HG03045 (cell line): Measurements from ENCODE around the gene TRIP4.
A peak's percentile ranks its signal among the peaks of the same experiment; 100 is the strongest.
"Not testable (repeated sequence)": the region's sequence is repeated elsewhere in the genome, so short reads cannot be mapped to it uniquely, and the experiment has no call there.

Experiments
- ATAC-seq: cut with Tn5 transposase; IDR thresholded peaks from one replicate; pipeline ENCODE4 v1.9.1; 2021; ENCODE audit warnings: mild to moderate bottlenecking, moderate library complexity; ENCODE audit not compliant: unreplicated experiment

The TRIP4 gene

DNA sequence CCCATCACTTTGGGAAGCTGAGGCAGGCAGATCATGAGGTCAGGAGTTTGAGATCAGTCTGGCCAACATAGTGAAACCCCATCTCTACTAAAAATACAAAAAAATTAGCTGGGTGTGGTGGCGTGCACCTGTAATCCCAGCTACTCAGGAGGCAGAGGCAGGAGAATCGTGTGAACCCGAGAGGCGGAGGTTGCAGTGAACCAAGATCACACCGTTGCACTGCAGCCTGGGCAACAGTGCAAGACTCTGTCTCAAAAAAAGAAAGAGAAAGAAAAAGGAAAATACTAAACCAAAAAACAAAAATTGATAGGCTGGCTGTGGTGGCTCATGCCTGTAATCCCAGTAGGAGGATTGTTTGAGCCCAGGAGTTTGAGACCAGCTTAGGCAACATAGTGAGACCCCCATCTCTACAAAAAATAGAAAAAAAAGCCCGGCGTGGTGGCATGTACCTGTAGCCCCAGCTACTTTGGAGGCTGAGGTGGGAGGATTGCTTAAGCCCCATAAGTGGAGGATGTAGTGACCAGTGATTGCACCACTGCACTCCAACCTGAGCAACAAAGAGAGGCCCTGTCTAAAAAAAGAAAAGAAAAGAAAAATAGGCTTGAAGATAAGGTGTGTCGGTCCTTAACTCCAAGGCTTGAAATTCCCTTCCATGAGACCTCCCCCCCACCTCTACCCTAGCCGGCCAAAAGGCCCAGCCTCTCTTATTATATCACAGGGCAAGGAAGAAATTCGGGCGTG, 7.3 kb upstream of the TRIP4 start:
- ATAC-seq = not testable (repeated sequence)

DNA sequence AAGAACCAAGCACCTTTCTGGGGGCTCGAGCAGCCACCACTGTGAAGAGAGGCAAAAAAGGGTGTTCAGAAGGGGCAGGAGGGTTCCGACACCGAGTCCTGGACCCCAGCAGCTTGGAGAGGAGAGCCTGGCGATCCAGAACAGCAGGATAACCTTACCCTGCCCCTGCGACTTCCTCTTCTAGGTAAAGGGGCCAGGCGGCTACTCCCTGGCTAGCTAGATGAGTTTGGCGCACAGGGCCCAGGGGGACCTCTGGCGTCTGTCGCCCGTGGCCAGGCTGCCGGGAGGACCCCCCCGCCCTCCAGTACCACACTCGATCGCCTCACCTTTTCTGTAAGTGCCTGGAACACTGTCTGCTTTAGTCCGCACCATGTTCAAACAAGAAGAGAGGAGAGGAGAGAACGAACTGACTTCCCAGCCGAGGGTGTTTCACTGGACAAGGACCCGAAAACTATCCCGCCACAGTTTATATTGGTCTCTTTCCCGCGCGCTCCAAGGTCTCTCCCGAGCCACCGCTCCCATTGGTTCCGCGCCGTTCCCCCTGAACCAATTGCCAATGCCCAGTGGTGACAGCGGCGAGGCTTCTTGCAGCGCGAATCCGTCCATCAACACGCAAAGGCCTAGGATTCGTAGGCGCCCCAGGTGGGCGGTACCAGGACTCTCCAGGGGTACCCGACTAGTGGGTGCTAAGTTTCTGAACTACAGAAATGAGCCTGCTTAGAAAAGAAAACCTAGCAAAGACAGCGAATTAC, 6.5 kb upstream of the TRIP4 start, which contains the start of gene PCLAF:
PCLAF (minus strand) TSS at position 442 of the 752 bp plus-strand sequence; CDS start at position 372, 70 bp downstream.
- ATAC-seq = peak; percentile 96

DNA sequence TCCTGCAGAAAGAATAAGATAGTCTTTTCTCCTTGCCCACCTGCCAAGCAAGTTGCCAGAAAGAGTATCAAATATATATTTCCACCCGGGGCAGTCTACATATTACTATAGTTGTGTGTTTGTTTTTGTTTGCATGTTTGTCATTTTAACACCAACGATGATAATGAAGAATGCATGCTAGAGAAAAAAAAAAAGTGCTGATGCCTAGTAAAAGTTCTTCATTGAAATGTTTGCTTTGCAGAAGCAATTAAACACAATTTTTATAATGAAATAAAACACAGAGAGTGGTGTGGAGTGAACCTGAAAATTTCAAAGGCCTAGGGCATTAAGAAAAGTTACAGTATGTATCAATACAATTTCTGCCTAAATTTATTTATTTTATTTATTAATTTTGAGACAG, 3.9 kb upstream of the TRIP4 start:
- no peak for ATAC-seq

DNA sequence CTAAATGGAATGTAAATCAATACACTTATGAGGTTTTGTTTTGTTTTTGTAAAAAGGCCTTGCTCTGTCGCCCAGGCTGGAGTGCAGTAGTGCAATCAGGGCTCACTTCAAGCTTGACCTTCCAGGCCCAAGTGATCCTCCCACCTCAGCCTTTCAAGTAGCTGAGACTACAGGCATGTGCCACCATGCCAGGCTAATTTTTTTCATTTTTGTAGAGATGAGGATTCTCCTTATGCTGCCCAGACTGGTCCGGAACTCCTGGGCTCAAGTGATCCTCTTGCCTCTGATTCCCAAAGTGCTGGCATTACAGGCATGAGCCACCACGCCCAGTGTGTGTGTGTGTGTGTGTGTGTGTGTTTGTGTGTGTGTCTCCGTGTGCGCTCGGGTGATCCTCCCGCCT, 1.3 kb upstream of the TRIP4 start:
- ATAC-seq = no peak

DNA sequence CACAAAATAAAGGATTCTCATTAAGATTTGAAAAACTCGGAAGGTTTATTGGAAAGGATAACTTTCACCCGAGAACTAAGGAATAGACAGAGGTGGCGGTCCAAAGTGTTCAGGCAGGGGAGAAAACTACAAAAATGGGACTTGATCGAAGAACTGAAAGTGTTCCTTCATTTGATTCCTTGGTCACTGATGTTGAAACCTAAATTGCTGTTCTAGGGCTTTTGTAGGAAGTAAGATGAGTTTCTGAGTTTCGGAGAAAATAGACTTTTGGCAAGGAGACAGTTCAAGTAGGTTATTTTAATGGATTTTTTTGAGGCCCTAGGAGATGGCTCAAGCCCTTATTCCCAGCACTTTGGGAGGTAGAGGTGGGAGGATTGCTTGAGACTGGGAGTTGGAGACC, 1.4 kb downstream of the TRIP4 start:
- ATAC-seq = no peak

DNA sequence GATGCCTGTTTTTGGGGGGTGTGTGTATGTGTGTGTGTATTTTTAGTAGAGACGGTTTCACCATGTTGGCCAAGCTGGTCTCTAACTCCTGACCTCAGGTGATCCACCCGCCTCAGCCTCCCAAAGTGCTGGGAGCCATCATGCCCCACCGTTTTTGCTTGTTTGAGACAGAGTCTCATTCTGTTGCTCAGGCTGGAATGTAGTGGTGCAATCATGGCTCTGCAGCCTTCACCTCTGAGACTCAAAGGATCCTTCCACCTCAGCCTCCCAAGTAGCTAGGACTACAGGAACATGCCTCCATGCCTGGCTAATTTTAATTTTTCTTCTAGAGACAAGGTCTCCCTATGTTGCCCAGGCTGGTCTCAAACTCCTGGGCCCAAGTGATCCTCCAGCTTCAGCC, 4.8 kb downstream of the TRIP4 start:
- ATAC-seq = not testable (repeated sequence)

DNA sequence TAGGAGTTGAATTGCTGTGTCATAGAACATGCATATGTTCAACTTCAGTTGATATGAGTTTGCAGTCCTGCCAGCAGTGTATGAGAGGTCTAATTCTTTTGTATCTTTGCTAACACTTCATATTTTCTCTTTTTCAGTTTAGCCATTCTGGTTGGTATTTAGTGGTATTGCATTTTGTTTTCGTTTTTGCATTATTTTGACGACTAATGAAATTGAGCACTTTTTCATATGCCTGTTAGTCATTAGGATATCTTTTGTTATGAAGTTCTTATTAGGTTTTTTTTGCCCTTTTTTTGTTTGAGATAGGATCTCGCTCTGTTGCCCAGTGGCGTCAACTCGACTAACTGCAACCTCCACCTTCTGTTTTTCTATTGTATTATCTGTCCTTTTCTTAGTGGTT, 9.2 kb downstream of the TRIP4 start:
- ATAC-seq = no peak

DNA sequence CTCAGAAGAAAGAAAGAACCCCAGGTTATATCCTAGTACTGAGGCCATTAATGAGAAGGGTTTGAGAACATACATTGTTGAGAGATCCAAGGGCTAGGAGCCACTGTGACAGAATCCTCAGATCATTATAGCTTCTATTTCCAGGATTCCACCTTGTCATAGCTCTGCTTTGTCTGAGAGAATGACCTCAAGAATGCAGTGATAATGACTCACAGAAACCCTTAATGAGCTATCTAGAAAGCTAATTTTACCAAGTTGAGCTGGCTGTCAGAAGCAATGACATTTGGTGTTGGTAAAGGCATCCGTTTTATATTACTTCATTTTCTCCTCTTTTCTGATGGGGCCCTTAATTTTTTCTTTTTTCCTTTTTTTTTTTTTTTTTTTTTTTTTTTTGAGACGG, 10.9 kb downstream of the TRIP4 start:
- ATAC-seq = no peak

DNA sequence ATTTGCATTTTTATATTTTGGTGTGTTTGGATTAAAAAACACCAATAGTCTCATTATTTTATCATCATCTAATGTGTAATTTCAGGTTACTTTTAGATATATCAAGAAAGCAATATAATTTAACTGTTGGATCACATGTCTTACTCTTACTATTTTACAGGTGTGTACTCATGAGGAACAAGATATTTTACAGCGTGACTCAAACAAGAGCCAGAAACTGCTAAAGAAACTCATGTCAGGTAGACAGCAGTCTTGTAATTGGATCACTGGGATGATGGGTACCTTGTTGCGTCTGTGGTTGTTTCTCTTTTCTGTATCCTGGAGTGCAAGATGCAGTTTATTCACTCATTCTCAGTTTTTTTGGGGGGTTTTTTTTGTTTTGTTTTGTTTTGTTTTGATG, 12.9 kb downstream of the TRIP4 start:
- ATAC-seq = no peak

DNA sequence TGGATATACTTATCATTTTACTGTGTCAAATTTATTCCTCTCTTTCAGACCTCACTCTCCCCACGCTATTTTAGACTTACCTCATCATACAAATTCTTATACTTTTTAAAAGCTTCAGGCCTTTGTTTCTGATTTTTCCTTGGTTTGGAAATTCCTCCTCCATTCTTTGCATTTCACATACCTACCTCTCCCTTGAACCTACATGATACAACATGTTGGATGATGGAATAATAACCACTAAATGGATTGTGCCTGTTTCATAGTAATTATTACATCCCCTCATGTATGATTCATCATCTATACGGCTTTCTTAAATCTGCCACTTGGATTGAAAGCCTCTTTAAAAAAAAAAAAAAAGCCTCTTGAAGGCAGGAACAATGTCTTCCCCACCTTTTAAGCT, 24.6 kb downstream of the TRIP4 start:
- no peak for ATAC-seq

DNA sequence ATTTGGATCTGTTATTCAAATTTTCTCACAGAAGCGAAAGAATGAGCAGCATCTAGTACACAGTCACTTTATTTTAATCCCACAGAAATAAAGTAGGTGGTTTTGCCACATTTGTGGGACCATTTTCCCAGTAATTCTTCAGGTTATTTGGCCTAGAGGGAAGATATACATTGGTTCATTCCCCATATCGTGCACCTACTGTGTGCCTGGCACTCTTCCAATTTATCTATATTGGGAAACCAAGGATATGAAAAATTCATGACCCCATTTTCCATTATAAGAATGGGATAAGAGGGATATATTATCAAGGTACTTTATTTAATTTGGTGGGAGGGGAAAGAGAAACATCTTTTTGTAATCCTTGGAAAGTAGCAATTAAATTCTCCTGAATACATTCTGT, 35.1 kb downstream of the TRIP4 start:
- ATAC-seq = no peak

DNA sequence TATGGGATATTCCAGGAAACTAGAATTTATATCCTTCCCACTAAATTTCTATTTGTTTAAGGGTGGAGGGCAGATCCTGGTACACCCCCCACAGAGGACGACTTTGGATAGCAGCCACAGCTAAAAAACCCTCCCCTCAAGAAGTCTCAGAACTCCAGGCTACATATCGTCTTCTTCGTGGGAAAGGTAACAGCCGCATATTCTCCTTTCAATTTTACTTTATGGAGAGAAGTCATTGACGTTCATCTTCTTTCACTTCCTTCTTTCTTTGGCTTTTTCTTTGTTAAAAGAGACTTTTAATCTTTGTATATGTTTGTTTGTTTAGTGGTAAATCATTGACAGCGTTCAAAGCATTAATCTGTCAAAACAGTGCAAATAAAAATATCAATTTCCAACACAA, 36.3 kb downstream of the TRIP4 start:
- no peak for ATAC-seq

DNA sequence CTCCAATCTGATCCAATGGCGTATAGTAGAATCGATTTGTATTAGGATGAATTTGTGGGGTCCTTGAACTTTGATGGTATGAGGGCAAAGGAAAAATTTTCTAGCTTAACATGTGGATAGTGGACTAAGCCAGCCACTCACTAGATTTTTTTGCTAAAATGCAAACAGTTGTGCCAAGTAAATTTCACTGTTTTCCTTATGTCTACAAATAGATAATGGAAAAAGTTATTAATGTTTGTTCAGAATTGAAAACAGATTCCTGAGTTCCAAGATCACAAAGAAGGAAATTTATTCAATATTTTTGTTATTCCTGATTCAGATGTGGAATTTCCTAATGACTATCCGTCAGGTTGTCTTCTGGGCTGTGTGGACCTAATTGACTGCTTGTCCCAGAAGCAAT, 37.6 kb downstream of the TRIP4 start:
- ATAC-seq = no peak

DNA sequence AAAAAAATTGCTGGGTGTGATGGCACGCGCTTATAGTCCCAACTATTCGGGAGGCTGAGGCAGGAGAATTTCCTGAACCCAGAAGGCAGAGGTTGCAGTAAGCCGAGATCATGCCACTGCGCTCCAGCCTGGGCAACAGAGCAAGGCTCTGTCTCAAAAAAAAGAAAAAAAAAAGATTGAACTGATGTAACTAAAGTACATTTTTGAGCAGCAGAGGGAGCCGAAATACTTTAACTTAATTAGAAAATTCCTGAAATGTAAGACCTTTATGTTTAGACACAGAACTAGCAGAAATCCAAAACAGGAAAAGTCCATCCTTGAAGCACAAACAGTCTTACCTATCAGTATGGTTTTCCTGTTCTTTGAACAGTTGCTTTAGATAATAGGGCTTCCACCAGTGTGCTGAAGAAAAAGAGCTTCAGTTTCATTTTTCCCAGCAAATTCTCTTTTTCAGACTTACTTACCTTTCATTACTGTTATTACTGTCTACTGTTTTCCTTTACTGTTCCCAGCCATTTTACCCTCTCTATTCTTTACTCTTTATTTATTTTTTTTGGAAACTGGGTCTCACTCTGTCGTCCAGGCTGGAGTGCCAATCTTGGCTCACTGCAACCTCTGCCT, 39.3 kb downstream of the TRIP4 start:
- no peak for ATAC-seq

DNA sequence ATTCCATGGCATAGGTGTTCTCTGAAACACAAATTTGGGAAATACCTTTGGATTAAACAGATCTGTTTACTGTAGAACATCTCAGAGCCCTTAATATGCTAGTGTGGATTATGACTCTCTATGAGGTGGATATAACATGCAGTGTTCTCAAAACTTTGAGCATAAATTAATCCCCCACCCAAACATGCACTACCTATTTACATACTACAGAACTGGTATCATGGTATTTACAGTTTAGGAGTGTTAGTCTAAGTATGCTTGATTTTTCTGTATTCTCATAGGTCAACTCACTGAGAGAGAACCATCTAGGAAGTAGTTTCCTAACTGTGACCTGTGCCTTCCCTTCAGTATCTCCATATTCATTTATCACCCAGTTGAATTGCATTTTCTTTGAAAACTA, 41.8 kb downstream of the TRIP4 start:
- no peak for ATAC-seq

DNA sequence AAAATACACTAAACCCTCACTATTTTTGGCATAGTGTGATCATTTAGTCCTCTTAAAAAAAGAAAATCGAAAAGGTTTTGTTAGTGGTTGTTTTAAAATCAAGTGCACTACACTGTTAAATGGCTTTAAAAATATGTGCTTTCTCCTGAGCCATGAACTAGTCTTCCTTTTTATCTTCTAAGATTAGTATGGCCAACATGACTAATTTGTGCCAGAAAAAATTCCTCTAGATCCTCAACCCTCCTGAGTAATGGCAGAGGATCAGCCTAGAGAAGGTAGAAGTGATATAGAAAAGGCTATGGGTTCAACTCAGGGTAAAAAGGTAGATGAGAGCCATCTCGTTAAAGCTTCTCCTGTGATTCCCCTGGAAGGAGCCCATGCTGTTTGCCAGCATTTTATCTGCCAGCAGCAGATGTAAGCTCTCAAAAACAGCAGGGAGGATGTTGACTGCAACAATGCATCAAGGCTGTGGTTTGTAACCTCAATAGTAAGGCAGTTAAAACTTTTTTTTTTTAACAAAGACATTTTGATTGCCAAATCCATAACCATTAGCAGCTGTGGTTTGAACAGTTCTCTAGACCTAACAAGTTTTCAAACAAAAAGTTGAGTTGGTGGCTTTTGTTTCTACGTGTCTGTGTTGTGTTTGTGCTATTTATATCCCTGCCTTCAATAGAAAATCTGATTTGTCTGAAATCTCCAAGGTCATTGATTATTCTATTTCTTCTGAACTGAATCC, 42.5 kb downstream of the TRIP4 start:
- ATAC-seq = no peak

DNA sequence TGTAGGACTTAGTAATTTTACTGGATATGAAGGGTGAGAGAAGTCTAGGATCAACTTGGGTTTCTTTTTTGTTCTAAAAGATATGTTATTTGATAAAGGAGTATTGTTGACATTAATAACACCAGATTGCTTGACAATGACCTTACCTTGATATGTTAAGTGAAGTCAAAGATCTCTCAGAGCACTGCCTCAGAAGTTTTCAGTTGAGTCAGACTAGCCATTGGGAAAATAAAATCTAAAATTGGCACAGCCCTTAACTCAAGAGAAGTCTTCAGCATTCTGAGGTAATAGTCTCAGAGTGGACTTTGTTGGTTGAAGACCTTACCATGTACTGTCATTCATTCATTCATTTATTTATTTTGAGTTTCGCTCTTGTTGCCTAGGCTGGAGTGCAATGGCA, 50.3 kb downstream of the TRIP4 start:
- ATAC-seq = no peak

DNA sequence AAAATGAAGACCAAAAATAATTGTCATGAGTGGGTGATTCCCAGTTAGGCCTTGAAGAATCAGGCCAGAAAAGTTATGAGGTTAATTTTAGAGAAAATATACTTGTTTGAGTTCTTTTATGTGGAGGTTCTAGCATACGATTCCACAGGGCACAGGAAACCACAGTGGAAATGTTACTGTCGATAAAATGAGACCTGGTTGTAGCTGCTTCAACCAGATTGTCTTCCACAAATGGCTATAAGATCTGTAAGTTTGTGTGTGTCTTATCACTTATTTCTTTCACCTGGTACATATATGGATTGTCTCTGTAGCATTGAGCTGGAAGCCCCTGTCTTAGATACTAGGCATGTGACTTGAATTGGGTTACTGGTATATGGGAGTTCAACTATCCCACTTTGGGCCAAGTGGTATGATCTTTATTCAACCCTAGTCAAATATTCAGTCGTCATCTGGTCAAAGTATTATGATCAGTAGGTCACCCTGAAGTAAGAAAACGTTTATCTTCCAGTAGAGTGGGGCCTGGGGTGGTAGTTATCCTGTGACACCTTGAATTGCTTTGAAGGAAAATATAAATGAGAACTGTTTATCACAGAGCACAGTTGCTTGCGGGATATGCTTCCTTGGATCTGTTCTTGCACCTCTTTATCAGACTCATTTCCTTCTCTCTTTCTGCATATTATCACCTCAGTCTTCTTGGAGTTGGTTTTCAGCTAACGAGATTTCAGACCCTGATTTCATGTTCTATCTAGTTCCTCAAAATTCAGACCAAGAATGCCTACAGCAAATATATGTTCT, 51.2 kb downstream of the TRIP4 start:
- no peak for ATAC-seq

DNA sequence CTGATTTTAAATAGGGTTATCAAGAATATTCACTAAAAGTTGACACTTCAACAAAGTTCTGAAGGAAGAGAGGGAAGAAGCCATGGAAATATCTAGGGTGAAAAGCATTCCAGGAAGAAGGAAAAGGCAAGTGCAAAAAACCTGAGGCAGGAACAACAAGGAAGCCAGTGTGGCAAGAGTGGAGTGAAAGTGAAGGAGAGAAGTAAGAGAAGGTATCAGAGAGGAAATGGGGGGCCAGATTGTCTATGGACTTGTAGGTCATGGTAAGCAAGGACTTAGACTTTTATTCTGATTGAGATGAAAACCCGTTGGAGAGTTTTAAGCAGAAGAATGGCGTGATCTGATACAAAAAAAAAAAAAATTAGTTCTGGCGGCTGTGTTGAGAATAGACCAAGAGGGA, 54.2 kb downstream of the TRIP4 start:
- ATAC-seq = no peak

DNA sequence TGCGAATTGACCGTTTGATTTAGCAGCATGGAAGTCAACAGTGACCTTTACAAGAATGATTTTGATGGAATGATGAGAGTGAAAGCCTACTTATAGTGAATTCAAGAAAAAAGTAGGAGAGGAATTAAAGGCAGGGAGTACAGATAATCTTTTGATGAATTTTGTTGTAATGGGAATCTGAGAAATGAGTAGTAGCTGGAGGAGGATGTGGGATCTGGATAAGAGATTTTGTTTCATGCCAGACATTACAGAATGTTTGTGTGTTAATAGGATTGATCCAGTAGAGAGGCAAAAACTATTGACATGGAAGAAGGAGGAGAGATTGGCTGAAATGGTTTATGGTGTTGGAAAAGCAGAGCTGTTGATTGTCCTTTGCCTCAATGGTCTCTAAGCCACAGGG, 55.4 kb downstream of the TRIP4 start:
- ATAC-seq = no peak
